Astrocyte (in vitro differentiated cells and primary cell): Measurements from ENCODE around the gene CFAP206. TPM values are rescaled to one million over a fixed set of nuclear protein-coding genes. Genes with fewer than 3 reads are reported as not detected.

Experiments
- DNase-seq: peaks from one replicate; pipeline ENCODE4 v3.0.0-alpha.2; 2010; ENCODE audit warnings: low read depth
- FAIRE-seq: peaks from 2 replicates; lab custom pipeline; 2011; peaks lifted over from hg19 to GRCh38; lab: Jason Lieb, UNC
- H2AFZ ChIP-seq: 2 replicates; pipeline ENCODE4 v1.6.0; 2012; ENCODE audit warnings: low read depth, low read length, inconsistent platforms
- H3K27ac ChIP-seq: 2 replicates; pipeline ENCODE4 v1.5.1; 2011; ENCODE audit warnings: low read depth, low read length, inconsistent platforms
- H3K27me3 ChIP-seq: 2 replicates; pipeline ENCODE4 v1.6.0; 2011; ENCODE audit warnings: low read length, inconsistent platforms; ENCODE audit not compliant: insufficient read depth
- H3K36me3 ChIP-seq: 2 replicates; pipeline ENCODE4 v1.5.1; 2011; ENCODE audit warnings: low read length, inconsistent platforms; ENCODE audit not compliant: insufficient read depth
- H3K4me1 ChIP-seq: 2 replicates; pipeline ENCODE4 v1.5.1; 2011; ENCODE audit warnings: low read length, inconsistent platforms; ENCODE audit not compliant: insufficient read depth
- H3K4me2 ChIP-seq: 2 replicates; pipeline ENCODE4 v1.6.0; 2012; ENCODE audit warnings: low read length, inconsistent platforms
- H3K4me3 ChIP-seq: 2 replicates; pipeline ENCODE4 v1.5.1; 2011; ENCODE audit warnings: low read depth, mild to moderate bottlenecking, low read length, inconsistent platforms; ENCODE audit not compliant: insufficient read depth
- H3K79me2 ChIP-seq: 2 replicates; pipeline ENCODE4 v1.6.0; 2012; ENCODE audit warnings: mild to moderate bottlenecking, low read length, inconsistent platforms; ENCODE audit not compliant: insufficient read depth
- H3K9ac ChIP-seq: 2 replicates; pipeline ENCODE4 v1.6.0; 2012; ENCODE audit warnings: mild to moderate bottlenecking, low read length, inconsistent platforms
- H3K9me3 ChIP-seq: 2 replicates; pipeline ENCODE4 v1.5.1; 2012; ENCODE audit warnings: low read depth, mild to moderate bottlenecking, low read length, inconsistent platforms; ENCODE audit not compliant: insufficient read depth
- H4K20me1 ChIP-seq: 2 replicates; pipeline ENCODE4 v1.6.0; 2012; ENCODE audit warnings: low read length, inconsistent platforms; ENCODE audit not compliant: insufficient read depth
- H3K27ac Mint-ChIP-seq: one replicate; pipeline ENCODE4 v1.8.0; 2021; ENCODE audit warnings: mild to moderate bottlenecking, mixed read lengths; ENCODE audit not compliant: unreplicated experiment
- H3K27me3 Mint-ChIP-seq: one replicate; pipeline ENCODE4 v1.8.0; 2021; ENCODE audit warnings: low read depth, mixed read lengths; ENCODE audit not compliant: unreplicated experiment
- H3K36me3 Mint-ChIP-seq: one replicate; pipeline ENCODE4 v1.8.0; 2021; ENCODE audit warnings: low read depth, mixed read lengths; ENCODE audit not compliant: unreplicated experiment
- H3K4me1 Mint-ChIP-seq: one replicate; pipeline ENCODE4 v1.8.0; 2021; ENCODE audit warnings: low read depth, mixed read lengths; ENCODE audit not compliant: unreplicated experiment
- H3K4me3 Mint-ChIP-seq: one replicate; pipeline ENCODE4 v1.8.0; 2021; ENCODE audit warnings: mild to moderate bottlenecking, moderate library complexity, mixed read lengths; ENCODE audit not compliant: unreplicated experiment
- H3K9me3 Mint-ChIP-seq: one replicate; pipeline ENCODE4 v1.8.0; 2021; ENCODE audit warnings: mild to moderate bottlenecking, mixed read lengths; ENCODE audit not compliant: unreplicated experiment
- EZH2 ChIP-seq: IDR thresholded peaks from 2 replicates; pipeline ENCODE4 v1.6.1; 2012; ENCODE audit warnings: mild to moderate bottlenecking, low read length, inconsistent platforms; ENCODE audit not compliant: insufficient read depth
- total RNA-seq: library from RNA; stranded (reverse); gene quantifications from 2 replicates; pipeline ENCODE4 v1.2.1, GENCODE V29; 2021
- TF ChIP-seq, protein P1 (sequence below): IDR thresholded peaks from 2 replicates; pipeline ENCODE4 v1.5.1; 2011; ENCODE audit warnings: low read depth, mild to moderate bottlenecking, inconsistent platforms, low read length, moderate library complexity; ENCODE audit not compliant: insufficient read depth

The CFAP206 gene
- total RNA-seq, 1 donor from 2014 or later, result 0.79 TPM

DNA sequence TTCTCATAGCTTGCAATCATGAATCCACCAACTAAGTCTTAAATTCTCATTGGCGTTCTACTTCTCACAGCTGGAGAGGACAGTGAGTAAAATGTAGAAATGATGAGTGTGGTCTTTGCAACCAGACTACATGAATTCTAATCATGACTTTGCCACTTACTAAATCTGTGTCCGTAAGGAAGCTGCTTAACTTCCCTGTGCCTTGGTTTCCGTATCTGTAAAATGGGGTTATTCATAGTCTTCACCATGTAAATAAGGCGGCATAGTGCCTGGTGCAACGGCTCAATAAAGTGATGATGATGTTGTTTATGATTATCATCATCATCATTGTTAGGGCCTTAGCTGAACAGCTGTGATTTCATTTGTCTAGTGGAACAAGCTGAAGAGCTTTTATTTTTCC is 12.6 kb downstream of the CFAP206 start:
- no peaks in the 10 kb centered on the region for H3K27me3 ChIP-seq
- TF ChIP-seq, protein P1, sequence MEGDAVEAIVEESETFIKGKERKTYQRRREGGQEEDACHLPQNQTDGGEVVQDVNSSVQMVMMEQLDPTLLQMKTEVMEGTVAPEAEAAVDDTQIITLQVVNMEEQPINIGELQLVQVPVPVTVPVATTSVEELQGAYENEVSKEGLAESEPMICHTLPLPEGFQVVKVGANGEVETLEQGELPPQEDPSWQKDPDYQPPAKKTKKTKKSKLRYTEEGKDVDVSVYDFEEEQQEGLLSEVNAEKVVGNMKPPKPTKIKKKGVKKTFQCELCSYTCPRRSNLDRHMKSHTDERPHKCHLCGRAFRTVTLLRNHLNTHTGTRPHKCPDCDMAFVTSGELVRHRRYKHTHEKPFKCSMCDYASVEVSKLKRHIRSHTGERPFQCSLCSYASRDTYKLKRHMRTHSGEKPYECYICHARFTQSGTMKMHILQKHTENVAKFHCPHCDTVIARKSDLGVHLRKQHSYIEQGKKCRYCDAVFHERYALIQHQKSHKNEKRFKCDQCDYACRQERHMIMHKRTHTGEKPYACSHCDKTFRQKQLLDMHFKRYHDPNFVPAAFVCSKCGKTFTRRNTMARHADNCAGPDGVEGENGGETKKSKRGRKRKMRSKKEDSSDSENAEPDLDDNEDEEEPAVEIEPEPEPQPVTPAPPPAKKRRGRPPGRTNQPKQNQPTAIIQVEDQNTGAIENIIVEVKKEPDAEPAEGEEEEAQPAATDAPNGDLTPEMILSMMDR, result no peak
- no peak for TF ChIP-seq EZH2
- FAIRE-seq (no peak), DNase-seq (no peak)
- H3K27ac ChIP-seq, result no peak overlapping the region
- no peak overlapping the region for H3K9ac ChIP-seq
- H3K27ac Mint-ChIP-seq, result no peak overlapping the region
- no peaks in the 10 kb centered on the region for H3K79me2 ChIP-seq
- no peak overlapping the region for H3K4me3 ChIP-seq
- no peaks in the 10 kb centered on the region for H3K9me3 ChIP-seq
- no peaks in the 10 kb centered on the region for H3K9me3 Mint-ChIP-seq
- no peaks in the 10 kb centered on the region for H3K4me1 Mint-ChIP-seq
- no peak overlapping the region for H3K4me3 Mint-ChIP-seq
- H3K4me1 ChIP-seq, result no peaks in the 10 kb centered on the region
- no peak overlapping the region for H2AFZ ChIP-seq
- no peaks in the 10 kb centered on the region for H3K36me3 ChIP-seq
- H4K20me1 ChIP-seq, result no peaks in the 10 kb centered on the region
- no peaks in the 10 kb centered on the region for H3K36me3 Mint-ChIP-seq
- H3K4me2 ChIP-seq, result no peak overlapping the region
- no peaks in the 10 kb centered on the region for H3K27me3 Mint-ChIP-seq

DNA sequence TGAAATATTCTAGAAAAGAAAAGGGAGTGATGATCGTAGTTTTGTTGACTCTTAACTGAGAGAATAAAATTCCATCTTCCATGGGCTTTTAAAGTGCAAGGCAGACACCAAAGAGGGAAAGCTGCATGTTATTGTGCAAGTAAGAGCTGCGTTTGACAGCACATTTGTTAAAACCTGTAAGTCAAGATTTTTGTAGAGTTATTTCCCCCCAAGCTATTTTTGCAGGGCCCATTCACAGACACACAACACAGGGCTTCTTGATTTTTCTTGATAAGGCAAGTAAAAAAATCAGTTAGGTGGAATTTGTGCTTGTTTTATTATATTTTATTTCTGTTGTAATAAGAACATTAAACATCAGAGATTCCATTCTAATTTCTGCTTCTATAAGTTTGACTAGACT is 13.8 kb downstream of the CFAP206 start:
- no peaks in the 10 kb centered on the region for H3K36me3 ChIP-seq
- H3K4me2 ChIP-seq, result no peak overlapping the region
- no peaks in the 10 kb centered on the region for H3K9me3 ChIP-seq
- no peak overlapping the region for H3K4me3 Mint-ChIP-seq
- no peak overlapping the region for H3K27ac ChIP-seq
- no peaks in the 10 kb centered on the region for H3K9me3 Mint-ChIP-seq
- no peak for DNase-seq
- H3K36me3 Mint-ChIP-seq, result no peaks in the 10 kb centered on the region
- no peak overlapping the region for H2AFZ ChIP-seq
- H3K4me3 ChIP-seq, result no peak overlapping the region
- FAIRE-seq, result no peak
- H3K27ac Mint-ChIP-seq, result no peak overlapping the region
- TF ChIP-seq EZH2, result no peak
- TF ChIP-seq, protein P1, result no peak
- H3K4me1 Mint-ChIP-seq, result no peaks in the 10 kb centered on the region
- no peaks in the 10 kb centered on the region for H3K27me3 Mint-ChIP-seq
- H3K79me2 ChIP-seq, result no peaks in the 10 kb centered on the region
- no peaks in the 10 kb centered on the region for H4K20me1 ChIP-seq
- H3K9ac ChIP-seq, result no peak overlapping the region
- H3K4me1 ChIP-seq, result no peaks in the 10 kb centered on the region
- H3K27me3 ChIP-seq, result no peaks in the 10 kb centered on the region

DNA sequence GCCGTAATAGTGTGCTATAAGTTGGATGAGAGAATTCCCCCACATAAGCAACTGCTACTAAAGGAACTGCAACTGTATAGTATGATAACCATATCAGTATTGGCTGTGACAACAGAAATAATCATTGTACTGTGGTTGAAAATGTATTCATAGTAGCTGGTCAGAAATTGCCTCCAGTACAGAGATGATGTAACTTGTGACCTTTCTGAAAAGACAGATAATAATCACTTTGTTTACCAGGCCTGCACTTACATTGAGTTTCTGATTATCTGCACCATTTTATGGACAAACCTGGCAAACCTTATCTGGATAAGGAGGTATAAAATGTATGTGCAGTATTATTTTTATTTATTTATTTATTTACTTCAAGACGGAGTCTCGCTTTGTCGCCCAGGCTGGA is 19.0 kb downstream of the CFAP206 start:
- H3K9me3 Mint-ChIP-seq, result no peaks in the 10 kb centered on the region
- H3K27ac ChIP-seq, result no peak overlapping the region
- DNase-seq, result no peak
- no peak overlapping the region for H3K4me2 ChIP-seq
- H3K4me3 ChIP-seq, result no peak overlapping the region
- no peaks in the 10 kb centered on the region for H3K79me2 ChIP-seq
- no peaks in the 10 kb centered on the region for H3K4me1 ChIP-seq
- no peaks in the 10 kb centered on the region for H4K20me1 ChIP-seq
- H3K27me3 ChIP-seq, result no peaks in the 10 kb centered on the region
- FAIRE-seq, result no peak
- no peaks in the 10 kb centered on the region for H3K27me3 Mint-ChIP-seq
- H3K36me3 Mint-ChIP-seq, result no peaks in the 10 kb centered on the region
- H3K27ac Mint-ChIP-seq, result no peak overlapping the region
- H3K9ac ChIP-seq, result no peak overlapping the region
- H2AFZ ChIP-seq, result no peak overlapping the region
- no peak for TF ChIP-seq EZH2
- TF ChIP-seq, protein P1, result no peak
- H3K9me3 ChIP-seq, result no peaks in the 10 kb centered on the region
- no peaks in the 10 kb centered on the region for H3K4me1 Mint-ChIP-seq
- H3K4me3 Mint-ChIP-seq, result no peak overlapping the region
- H3K36me3 ChIP-seq, result no peaks in the 10 kb centered on the region
